Effector memory CD4-positive, alpha-beta T cell (primary cell): ENCODE measurements around the gene SLC40A1.
A peak's percentile ranks its signal among the peaks of the same experiment; 100 is the strongest.

Source experiments
- DNase-seq, 3 donors: peaks; one replicate each; pipeline ENCODE4 v3.0.0-alpha.2; 2020
- H3K27ac ChIP-seq: 2 replicates; pipeline ENCODE4 v1.7.0; 2013; ENCODE audit warnings: mild to moderate bottlenecking, low read length, moderate library complexity; ENCODE audit not compliant: insufficient read depth, poor library complexity, severe bottlenecking
- H3K27me3 ChIP-seq: replicated peaks from 2 replicates; pipeline ENCODE4 v1.7.0; 2013; ENCODE audit warnings: mild to moderate bottlenecking, low read length; ENCODE audit not compliant: insufficient read depth, control insufficient read depth, poor library complexity, severe bottlenecking
- H3K36me3 ChIP-seq: 2 replicates; pipeline ENCODE4 v1.7.0; 2013; ENCODE audit warnings: mild to moderate bottlenecking, low read length, moderate library complexity; ENCODE audit not compliant: control insufficient read depth, insufficient read depth
- H3K4me1 ChIP-seq: 2 replicates; pipeline ENCODE4 v1.7.0; 2013; ENCODE audit warnings: low read length, mild to moderate bottlenecking; ENCODE audit not compliant: control insufficient read depth, insufficient read depth, poor library complexity, severe bottlenecking
- H3K4me3 ChIP-seq: 2 replicates; pipeline ENCODE4 v1.7.0; 2013; ENCODE audit warnings: low read length, low read depth, mild to moderate bottlenecking; ENCODE audit not compliant: insufficient read depth, poor library complexity, severe bottlenecking
- H3K9me3 ChIP-seq: 2 replicates; pipeline ENCODE4 v1.7.0; 2013; ENCODE audit warnings: mild to moderate bottlenecking, low read length, moderate library complexity; ENCODE audit not compliant: control insufficient read depth
- total RNA-seq, 3 donors: gene quantifications; one replicate each; lab custom pipeline; 2026; lab: John Stamatoyannopoulos, UW

SLC40A1 gene, protein sequence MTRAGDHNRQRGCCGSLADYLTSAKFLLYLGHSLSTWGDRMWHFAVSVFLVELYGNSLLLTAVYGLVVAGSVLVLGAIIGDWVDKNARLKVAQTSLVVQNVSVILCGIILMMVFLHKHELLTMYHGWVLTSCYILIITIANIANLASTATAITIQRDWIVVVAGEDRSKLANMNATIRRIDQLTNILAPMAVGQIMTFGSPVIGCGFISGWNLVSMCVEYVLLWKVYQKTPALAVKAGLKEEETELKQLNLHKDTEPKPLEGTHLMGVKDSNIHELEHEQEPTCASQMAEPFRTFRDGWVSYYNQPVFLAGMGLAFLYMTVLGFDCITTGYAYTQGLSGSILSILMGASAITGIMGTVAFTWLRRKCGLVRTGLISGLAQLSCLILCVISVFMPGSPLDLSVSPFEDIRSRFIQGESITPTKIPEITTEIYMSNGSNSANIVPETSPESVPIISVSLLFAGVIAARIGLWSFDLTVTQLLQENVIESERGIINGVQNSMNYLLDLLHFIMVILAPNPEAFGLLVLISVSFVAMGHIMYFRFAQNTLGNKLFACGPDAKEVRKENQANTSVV
- 9.7 to 52.7 (median 17.4) reads per million in 3 donors for total RNA-seq

DNA sequence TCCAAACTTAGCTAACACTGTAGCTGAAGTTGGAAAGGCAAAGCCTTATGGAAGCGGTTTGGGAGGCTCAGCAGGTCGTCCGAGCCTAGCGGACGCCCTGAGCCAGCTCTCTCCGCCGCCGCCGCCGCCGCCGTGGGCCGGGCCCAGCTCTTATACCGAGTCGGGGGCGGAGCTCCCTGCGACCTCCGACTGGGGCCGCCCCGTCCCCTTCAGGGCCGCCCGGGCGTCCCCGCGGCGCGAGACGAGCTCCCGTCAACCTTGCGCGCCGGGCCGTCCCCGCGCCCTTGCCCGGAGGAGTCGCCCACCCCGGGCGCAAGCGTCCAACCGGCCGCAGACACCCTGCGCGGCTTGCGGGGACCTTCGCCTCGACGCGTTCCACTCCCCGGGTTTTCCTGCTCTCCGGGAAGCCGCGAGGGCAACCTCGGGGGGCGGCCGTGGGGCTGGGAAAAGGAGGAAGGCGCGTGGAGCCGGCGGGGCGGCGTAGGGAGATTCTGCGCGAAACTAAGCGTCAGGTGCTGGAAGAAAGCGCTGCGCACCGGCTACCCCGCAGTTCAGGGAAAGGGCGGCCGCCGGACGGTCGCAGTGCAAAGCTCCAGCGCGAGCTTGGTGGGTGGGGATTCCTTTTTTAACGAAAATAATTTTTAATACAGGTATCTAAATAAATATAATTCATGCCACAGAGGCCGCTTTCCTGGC lies at the start of gene SLC40A1:
Gene SLC40A1, minus strand, starts transcription at position 129 of the 696 bp plus-strand sequence. CDS start 326 bp downstream, outside the sequence.
- H3K4me1 ChIP-seq = peaks cover 15% of the 10 kb centered on the region
- peak within 1 kb of the TSS; percentile 60 for H3K4me3 ChIP-seq
- peak; percentile 23 to 55 (median 51) for DNase-seq
- no peaks in the 10 kb centered on the region for H3K9me3 ChIP-seq
- H3K27me3 ChIP-seq = no peaks in the 10 kb centered on the region
- H3K36me3 ChIP-seq = no peaks in the 10 kb centered on the region
- H3K27ac ChIP-seq = peak within 1 kb of the TSS; percentile 76

DNA sequence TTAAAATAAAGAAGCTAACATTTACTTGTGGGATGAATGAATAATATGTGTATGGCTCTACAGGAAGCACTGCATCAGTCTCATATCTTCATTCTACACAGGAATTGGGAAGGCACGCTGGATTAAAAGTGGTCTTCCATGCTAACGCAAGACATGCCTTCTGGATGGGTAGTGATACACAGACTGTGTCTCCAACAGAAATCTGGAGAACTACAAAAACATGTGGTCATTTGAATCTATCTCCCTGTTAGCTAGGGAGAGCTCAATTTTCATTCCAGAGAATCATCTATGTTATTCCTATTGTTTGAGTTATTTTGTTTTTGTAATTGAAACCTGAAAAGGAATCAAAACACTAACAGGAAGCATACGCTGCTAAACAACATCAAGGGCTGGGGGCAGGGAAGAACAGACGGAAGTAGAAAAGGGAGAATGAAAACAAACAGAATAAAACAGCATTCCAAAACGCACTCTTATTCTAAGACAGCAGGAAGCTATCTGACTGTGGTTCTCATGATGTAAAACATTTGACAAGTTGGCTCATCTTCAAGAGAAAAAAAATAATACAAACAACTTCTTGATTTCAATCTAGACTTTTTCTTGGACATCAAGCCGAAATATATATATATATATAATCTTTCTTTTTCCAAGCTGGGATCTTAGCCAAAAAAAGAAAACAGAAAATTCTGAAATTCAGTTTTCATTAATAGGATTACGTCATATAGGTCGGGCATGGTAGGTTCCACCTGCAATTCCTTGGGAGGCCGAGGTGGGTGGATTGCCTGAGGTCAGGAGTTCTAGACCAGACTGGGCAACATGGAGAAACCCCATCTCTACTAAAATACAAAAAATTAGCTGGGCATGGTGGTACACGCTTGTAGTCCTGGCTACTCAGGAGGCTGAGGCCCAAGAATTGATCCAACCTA lies 49.2 kb upstream of the SLC40A1 start:
- no peak for DNase-seq
- H3K27me3 ChIP-seq = no peaks in the 10 kb centered on the region
- H3K36me3 ChIP-seq = no peaks in the 10 kb centered on the region
- no peak overlapping the region for H3K4me3 ChIP-seq
- no peak overlapping the region for H3K27ac ChIP-seq
- H3K4me1 ChIP-seq = peaks cover 4% of the 10 kb centered on the region
- H3K9me3 ChIP-seq = no peaks in the 10 kb centered on the region

DNA sequence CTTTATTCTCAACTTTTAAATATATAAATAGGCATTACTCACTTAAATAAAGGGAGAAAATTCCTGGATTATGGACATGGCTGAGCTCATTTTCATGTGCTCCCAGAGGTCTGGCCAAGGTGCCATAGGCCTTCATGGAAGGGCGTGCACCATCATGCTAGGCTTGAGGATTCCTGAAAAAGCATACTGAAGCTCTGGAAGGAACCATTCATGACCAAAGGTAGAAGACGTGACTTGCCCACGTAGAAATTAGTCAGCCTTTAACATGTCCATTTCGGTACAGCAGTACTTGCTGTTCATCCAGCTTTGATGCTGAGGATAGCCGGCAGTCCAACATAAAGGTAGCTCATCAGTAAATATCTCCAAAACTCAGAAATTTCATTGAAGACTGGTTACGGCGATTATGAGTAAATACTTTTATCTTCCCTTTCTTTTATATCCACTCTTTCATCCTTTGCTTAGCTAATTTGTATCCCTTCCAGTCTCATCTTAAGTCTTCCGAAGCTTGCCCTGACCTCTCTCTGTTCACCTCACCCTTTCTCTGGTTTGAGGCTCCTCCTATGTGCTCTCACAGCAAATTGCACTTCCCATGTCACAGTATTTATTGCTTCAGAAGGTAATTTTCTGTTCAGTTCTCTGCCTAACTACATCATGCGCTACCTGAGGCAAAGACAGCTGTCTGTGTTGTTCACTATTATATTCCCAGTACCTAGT lies 48.4 kb upstream of the SLC40A1 start:
- DNase-seq = no peak
- H3K27ac ChIP-seq = no peak overlapping the region
- H3K27me3 ChIP-seq = no peaks in the 10 kb centered on the region
- no peak overlapping the region for H3K4me3 ChIP-seq
- H3K36me3 ChIP-seq = no peaks in the 10 kb centered on the region
- H3K9me3 ChIP-seq = no peaks in the 10 kb centered on the region
- H3K4me1 ChIP-seq = peaks cover 7% of the 10 kb centered on the region

DNA sequence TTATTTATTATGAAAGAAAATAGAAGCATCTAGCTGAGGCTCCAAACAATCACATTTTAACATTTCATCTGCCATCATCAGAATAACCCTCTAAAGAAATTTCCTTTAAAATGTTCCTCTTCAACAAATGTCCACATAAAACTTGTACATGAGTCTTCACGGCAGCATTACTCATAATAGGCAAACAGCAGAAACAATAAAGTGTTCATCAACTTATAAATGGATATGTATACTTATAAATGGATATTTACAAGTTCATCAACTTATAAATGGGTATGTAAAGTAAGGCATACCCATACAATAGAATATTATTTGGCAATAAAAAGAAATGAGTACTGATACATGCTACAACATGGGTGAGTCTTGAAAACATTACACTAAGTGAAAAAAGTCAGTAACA lies 47.2 kb upstream of the SLC40A1 start:
- no peak overlapping the region for H3K27ac ChIP-seq
- H3K36me3 ChIP-seq = no peaks in the 10 kb centered on the region
- no peaks in the 10 kb centered on the region for H3K9me3 ChIP-seq
- H3K4me1 ChIP-seq = peaks cover 7% of the 10 kb centered on the region
- no peaks in the 10 kb centered on the region for H3K27me3 ChIP-seq
- no peak for DNase-seq
- no peak overlapping the region for H3K4me3 ChIP-seq

DNA sequence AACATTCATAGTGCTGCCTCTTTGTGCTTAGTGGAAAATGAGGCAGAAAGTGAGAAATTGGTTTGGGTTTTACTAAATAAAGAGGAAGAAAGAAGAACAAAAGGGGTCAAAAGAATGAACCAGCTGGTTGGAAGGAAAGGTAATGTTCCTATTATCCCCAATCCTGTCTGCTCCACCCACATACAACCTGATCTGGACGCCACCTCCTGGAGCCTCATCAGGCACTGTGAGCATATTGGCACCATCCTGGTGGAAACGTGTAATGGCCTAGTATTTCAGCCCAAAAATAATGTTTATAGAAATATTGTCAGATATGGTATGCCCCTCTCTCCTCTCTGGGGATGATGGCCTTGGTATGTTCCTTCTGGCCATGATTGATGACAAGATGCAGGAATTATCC lies 45.0 kb upstream of the SLC40A1 start:
- no peaks in the 10 kb centered on the region for H3K9me3 ChIP-seq
- no peaks in the 10 kb centered on the region for H3K27me3 ChIP-seq

DNA sequence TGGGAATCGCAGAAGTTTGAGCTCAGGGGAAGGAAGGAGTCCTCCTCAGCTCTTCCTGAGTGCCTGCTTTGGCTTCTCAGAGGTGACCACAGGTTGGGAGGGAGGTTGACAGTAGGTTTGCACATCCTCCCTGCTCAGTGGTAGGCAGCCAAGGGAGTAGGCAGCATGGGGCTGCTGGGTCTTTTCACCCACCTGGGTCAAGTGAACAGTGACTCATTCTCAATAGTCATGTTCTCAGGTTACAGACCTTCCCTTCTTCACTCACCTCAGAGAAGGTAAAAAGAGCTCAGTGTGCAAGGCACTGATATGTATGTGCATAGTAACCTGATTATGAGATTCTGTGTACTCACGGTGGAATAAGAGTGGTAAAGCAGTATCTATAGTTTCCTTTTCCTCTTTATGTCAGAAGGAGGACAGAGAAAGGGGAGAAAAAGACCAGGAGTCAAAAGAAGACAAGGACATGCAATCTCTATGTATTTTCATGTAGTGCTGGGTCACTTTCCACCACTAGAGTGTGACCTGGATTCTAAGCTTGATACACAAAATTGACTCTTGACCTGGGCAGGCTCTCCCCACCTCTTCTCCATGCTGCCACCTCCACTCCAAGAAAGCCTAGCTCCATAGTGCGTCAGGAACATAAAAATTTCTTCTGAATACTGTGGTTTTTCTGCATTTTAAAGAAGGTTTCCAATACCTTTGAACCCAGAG lies 44.2 kb upstream of the SLC40A1 start:
- Histone ChIP-seq H3K27me3 (no peaks in the 10 kb centered on the region), H3K36me3 (no peaks in the 10 kb centered on the region), H3K4me1 (peaks cover 7% of the 10 kb centered on the region), H3K27ac (no peak overlapping the region), H3K4me3 (no peak overlapping the region), H3K9me3 (no peaks in the 10 kb centered on the region)
- no peak for DNase-seq

More for the DNA sequence above, 45.0 kb upstream of the SLC40A1 start:
- no peak for DNase-seq
- Histone ChIP-seq H3K36me3 (no peaks in the 10 kb centered on the region), H3K4me1 (peaks cover 7% of the 10 kb centered on the region), H3K4me3 (no peak overlapping the region), H3K27ac (no peak overlapping the region)

DNA sequence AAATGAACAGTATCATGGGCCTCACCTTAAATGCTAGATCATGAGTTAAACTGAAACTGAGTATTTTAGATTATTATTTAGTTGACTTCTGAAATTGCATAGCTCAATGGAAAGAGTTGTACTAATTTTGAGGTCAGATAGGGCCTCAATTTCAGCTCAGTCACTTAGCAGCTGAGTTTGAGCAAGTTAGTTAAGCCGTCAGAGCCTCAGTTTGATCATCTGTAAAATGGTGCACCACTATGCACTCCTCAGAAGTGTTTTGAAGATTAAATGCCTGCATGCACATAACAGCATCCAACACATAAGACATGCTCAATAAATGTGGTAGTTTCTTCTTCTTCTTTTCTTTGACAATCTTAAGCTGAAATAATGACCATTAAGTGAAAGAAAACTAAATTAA lies 42.5 kb upstream of the SLC40A1 start:
- H3K27ac ChIP-seq = no peak overlapping the region
- H3K36me3 ChIP-seq = no peaks in the 10 kb centered on the region
- peaks cover 7% of the 10 kb centered on the region for H3K4me1 ChIP-seq
- H3K27me3 ChIP-seq = no peaks in the 10 kb centered on the region
- no peak for DNase-seq
- H3K9me3 ChIP-seq = no peaks in the 10 kb centered on the region
- H3K4me3 ChIP-seq = no peak overlapping the region

DNA sequence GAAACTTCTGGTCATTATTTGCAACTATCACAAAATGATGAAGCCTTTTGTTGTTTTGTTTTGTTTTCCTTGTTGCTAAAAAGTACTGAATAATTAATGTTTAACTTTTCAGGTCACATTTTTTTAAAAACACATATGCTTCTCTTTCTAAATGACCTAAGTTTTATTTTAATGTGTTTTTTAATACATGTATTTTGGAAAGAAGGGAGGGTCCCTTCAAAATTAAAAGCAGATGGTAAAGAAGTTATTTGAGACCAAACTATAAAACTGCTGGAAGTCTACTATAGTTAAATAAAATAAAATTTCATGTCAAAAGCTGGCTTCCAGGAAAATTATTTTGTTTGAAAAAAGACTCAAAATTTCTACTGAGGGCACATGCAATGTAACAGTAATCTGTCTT lies 41.2 kb upstream of the SLC40A1 start:
- H3K9me3 ChIP-seq = no peaks in the 10 kb centered on the region
- H3K27me3 ChIP-seq = no peaks in the 10 kb centered on the region
- no peak for DNase-seq
- H3K36me3 ChIP-seq = no peaks in the 10 kb centered on the region
- no peak overlapping the region for H3K4me3 ChIP-seq
- no peak overlapping the region for H3K27ac ChIP-seq
- H3K4me1 ChIP-seq = peaks cover 7% of the 10 kb centered on the region
